NB4 (cell line): ENCODE results near the gene VRK3.

ENCODE experiments used
- MYC ChIP-seq: IDR thresholded peaks from 2 replicates; pipeline ENCODE4 v1.6.1; 2011; ENCODE audit warnings: low read depth, low read length
- POLR2A ChIP-seq: IDR thresholded peaks from 2 replicates; pipeline ENCODE4 v1.6.1; 2011; ENCODE audit warnings: mild to moderate bottlenecking; ENCODE audit not compliant: insufficient read length; ENCODE audit errors: extremely low read depth
- TF ChIP-seq, protein P1 (sequence below): IDR thresholded peaks from 2 replicates; pipeline ENCODE4 v1.6.1; 2011; ENCODE audit warnings: low read depth, low read length
- TF ChIP-seq, protein P2 (sequence below): IDR thresholded peaks from one replicate; pipeline ENCODE4 v1.5.1; 2012; ENCODE audit warnings: low read depth, low read length

DNA sequence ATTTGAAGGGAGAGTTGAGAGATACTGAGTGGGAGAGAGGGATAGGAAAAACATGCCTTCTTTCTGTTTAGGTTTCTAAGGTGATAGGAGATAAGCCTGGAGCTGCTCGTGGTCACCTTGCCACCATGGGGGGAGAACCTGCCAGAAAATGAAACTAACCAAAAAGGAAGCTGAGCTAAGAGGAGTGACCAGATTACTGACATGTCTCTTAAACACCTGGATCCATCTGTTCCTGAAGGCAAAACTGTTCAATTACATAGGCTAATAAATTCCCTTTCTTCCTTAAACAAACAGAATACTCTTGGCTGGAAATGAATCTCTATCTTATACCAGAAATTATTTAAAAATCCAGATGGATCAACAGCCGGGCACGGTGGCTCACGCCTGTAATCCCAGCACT, 27.9 kb upstream of the VRK3 start:
- TF ChIP-seq, protein P1, sequence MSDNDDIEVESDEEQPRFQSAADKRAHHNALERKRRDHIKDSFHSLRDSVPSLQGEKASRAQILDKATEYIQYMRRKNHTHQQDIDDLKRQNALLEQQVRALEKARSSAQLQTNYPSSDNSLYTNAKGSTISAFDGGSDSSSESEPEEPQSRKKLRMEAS = no peak
- TF ChIP-seq, protein P2, sequence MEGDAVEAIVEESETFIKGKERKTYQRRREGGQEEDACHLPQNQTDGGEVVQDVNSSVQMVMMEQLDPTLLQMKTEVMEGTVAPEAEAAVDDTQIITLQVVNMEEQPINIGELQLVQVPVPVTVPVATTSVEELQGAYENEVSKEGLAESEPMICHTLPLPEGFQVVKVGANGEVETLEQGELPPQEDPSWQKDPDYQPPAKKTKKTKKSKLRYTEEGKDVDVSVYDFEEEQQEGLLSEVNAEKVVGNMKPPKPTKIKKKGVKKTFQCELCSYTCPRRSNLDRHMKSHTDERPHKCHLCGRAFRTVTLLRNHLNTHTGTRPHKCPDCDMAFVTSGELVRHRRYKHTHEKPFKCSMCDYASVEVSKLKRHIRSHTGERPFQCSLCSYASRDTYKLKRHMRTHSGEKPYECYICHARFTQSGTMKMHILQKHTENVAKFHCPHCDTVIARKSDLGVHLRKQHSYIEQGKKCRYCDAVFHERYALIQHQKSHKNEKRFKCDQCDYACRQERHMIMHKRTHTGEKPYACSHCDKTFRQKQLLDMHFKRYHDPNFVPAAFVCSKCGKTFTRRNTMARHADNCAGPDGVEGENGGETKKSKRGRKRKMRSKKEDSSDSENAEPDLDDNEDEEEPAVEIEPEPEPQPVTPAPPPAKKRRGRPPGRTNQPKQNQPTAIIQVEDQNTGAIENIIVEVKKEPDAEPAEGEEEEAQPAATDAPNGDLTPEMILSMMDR = no peak
- no peak for TF ChIP-seq POLR2A
- TF ChIP-seq MYC = no peak
